CD4-positive, alpha-beta memory T cell (primary cell): Measurements from ENCODE around the gene KRT78. TPM values are rescaled to one million over a fixed set of nuclear protein-coding genes. Genes with fewer than 3 reads are reported as not detected.

ENCODE experiments used
- CTCF ChIA-PET: fragments of 350-600 bp; sonication (Branson Sonifier 250); formaldehyde crosslinking; loops from one replicate; lab custom pipeline; 2021; ENCODE audit warnings: inconsistent platforms; ENCODE audit not compliant: partially characterized antibody; lab: Charles Lee
- POLR2A ChIA-PET: fragments of 350-600 bp; sonication (Branson Sonifier 250); formaldehyde crosslinking; loops from one replicate; lab custom pipeline; 2021; ENCODE audit not compliant: partially characterized antibody; lab: Charles Lee
- DNase-seq, 5 donors: peaks; one replicate each; pipeline versions ENCODE4 v3.0.0 to v3.0.0-alpha.2; 2020 to 2022; ENCODE audit warnings: mixed read lengths in 1 of 5
- H3K27ac ChIP-seq: one replicate; pipeline ENCODE4 v1.7.0; 2013; ENCODE audit warnings: low read depth, low read length
- H3K27me3 ChIP-seq: 2 replicates; pipeline ENCODE4 v1.7.0; 2013; ENCODE audit warnings: mild to moderate bottlenecking, low read length, moderate library complexity; ENCODE audit not compliant: insufficient read depth
- H3K36me3 ChIP-seq: 2 replicates; pipeline ENCODE4 v1.7.0; 2013; ENCODE audit warnings: mild to moderate bottlenecking, low read length, moderate library complexity; ENCODE audit not compliant: insufficient read depth
- H3K4me1 ChIP-seq: 2 replicates; pipeline ENCODE4 v1.7.0; 2013; ENCODE audit warnings: mild to moderate bottlenecking, low read length, moderate library complexity; ENCODE audit not compliant: insufficient read depth
- H3K4me3 ChIP-seq, 2 donors: one replicate each; pipeline ENCODE4 v1.7.0; 2013; ENCODE audit warnings: low read length in 2 of 2, mild to moderate bottlenecking in 1 of 2
- H3K9me3 ChIP-seq, 2 donors: one replicate each; pipeline ENCODE4 v1.7.0; 2013; ENCODE audit warnings: low read length in 2 of 2, control low read depth in 1 of 2; ENCODE audit not compliant: control insufficient read depth in 1 of 2
- H3K27ac Mint-ChIP-seq, 7 donors: one replicate each; pipeline ENCODE4 v1.8.0; 2020 to 2021; ENCODE audit warnings: mixed read lengths in 7 of 7, mild to moderate bottlenecking in 6 of 7, inconsistent platforms in 3 of 7, moderate library complexity in 3 of 7
- H3K27me3 Mint-ChIP-seq, 2 donors: one replicate each; pipeline ENCODE4 v1.8.0; 2020 to 2021; ENCODE audit warnings: mixed read lengths in 2 of 2
- H3K36me3 Mint-ChIP-seq, 2 donors: one replicate each; pipeline ENCODE4 v1.8.0; 2020 to 2021; ENCODE audit warnings: mixed read lengths in 2 of 2, inconsistent platforms in 1 of 2, mild to moderate bottlenecking in 1 of 2
- H3K4me1 Mint-ChIP-seq, 4 donors: one replicate each; pipeline ENCODE4 v1.8.0; 2020 to 2021; ENCODE audit warnings: mixed read lengths in 4 of 4, mild to moderate bottlenecking in 1 of 4
- H3K4me3 Mint-ChIP-seq, 8 donors: one replicate each; pipeline ENCODE4 v1.8.0; 2020 to 2021; ENCODE audit warnings: mixed read lengths in 8 of 8, mild to moderate bottlenecking in 7 of 8, moderate library complexity in 6 of 8, inconsistent platforms in 3 of 8
- H3K9me3 Mint-ChIP-seq, 8 donors: one replicate each; pipeline ENCODE4 v1.8.0; 2020 to 2021; ENCODE audit warnings: mixed read lengths in 8 of 8, mild to moderate bottlenecking in 5 of 8, inconsistent platforms in 3 of 8, moderate library complexity in 1 of 8
- intact Hi-C: fragments of 100-400 bp; cut with micrococcal nuclease; formaldehyde crosslinking; loops from one replicate; pipeline ENCODE4 v1.15.1; 2023
- polyA plus RNA-seq, 2 donors: library from polyadenylated mRNA; unstranded; fragments of 300-500 nt; fragmentation: Illumina TruSeq; gene quantifications; one replicate each; pipeline ENCODE4 v1.2.3, GENCODE V29; 2021
- total RNA-seq, 2 experiments: library from RNA; stranded (reverse); gene quantifications; one replicate each; pipeline ENCODE4 v1.2.3, GENCODE V29; 2021

KRT78 gene
- total and polyA plus RNA-seq, 4 experiments from 2014 or later: not detected

DNA sequence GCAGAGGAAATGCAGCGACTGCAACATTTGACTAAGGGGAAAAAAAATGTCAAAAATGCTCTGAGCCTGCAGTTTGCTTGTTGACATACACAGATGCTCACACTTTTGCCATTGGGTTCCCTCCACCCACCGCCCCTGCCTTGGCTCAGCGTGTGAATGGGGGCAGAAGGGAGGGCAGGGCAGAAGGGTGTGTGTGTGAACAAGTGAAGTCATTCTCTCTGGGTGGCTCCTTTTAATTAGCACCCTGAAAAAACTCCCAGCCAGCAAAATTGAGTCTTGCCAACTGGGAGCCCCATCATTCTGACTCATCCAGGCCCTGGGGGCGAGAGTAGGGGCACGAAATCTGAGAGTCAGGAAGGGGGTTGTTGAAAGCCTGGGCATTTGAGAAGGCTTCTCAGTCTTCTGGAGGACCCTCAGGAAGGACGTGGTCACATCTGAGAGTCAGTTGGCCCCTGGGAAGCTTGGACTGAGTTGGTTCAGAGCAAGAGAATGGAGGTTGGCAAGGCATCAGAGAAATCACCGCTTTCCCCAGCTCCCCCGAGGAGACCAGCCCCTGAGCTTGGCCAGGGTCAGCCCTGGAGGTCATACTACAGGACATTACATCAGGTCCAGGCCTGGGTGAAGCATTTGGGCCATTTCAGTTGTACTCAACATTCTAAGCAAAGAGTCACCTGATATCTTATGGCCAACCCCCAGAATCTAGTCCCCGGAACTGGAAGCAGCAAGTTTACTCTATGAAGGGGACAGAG lies 22.7 kb upstream of the KRT78 start:
- H3K4me3 Mint-ChIP-seq: no peak overlapping the region
- peaks cover 0 to 3% (median 0%) of the 10 kb centered on the region in 8 donors for H3K9me3 Mint-ChIP-seq
- Histone ChIP-seq H3K4me1 (peaks cover 21% of the 10 kb centered on the region), H3K4me3 (no peak overlapping the region), H3K27me3 (no peaks in the 10 kb centered on the region), H3K9me3 (no peaks in the 10 kb centered on the region), H3K36me3 (no peaks in the 10 kb centered on the region), H3K27ac (no peak overlapping the region)
- intact Hi-C loops: loop anchor here (5.0 kb wide), 1 partner anchor 544 kb away; no protein-coding TSS in a partner anchor
- no peaks in the 10 kb centered on the region for H3K36me3 Mint-ChIP-seq
- no peaks in the 10 kb centered on the region for H3K27me3 Mint-ChIP-seq
- DNase-seq: no peak
- ChIA-PET CTCF (interaction anchor here (0.7 to 6.8 kb wide), 12 partner anchors 9 to 499 kb away, joined by 3 to 165 read pairs (median 4); partner anchors contain the start of gene KRT1), POLR2A (interaction anchor here (1.1 kb wide), 1 partner anchor 288 kb away, joined by 3 read pairs; no protein-coding TSS in a partner anchor)
- H3K27ac Mint-ChIP-seq: peak overlapping the region in 3 of 7 donors; percentile 48 to 68 (median 68)
- peaks cover 15 to 34% (median 26%) of the 10 kb centered on the region in 4 donors for H3K4me1 Mint-ChIP-seq

GRCh38 chr12:52870361-52871290 lies 21.8 kb upstream of the KRT78 start:
- peaks cover 15 to 29% (median 24%) of the 10 kb centered on the region in 4 donors for H3K4me1 Mint-ChIP-seq
- peak overlapping the region in 4 of 7 donors; percentile 27 to 85 (median 62) for H3K27ac Mint-ChIP-seq
- Histone ChIP-seq H3K4me3 (no peak overlapping the region), H3K27me3 (no peaks in the 10 kb centered on the region), H3K4me1 (peaks cover 21% of the 10 kb centered on the region), H3K27ac (no peak overlapping the region), H3K36me3 (no peaks in the 10 kb centered on the region), H3K9me3 (no peaks in the 10 kb centered on the region)
- ChIA-PET POLR2A (interaction anchor here (1.0 to 1.1 kb wide), 3 partner anchors 9 to 287 kb away, joined by 3 read pairs; no protein-coding TSS in a partner anchor), CTCF (interaction anchor here (0.6 to 6.8 kb wide), 22 partner anchors 10 to 713 kb away, joined by 3 to 165 read pairs (median 4); partner anchors contain the start of gene KRT1)
- intact Hi-C loops: loop anchor here (5.0 kb wide), 1 partner anchor 543 kb away; no protein-coding TSS in a partner anchor
- peaks cover 0 to 2% (median 0%) of the 10 kb centered on the region in 8 donors for H3K9me3 Mint-ChIP-seq
- H3K36me3 Mint-ChIP-seq: no peaks in the 10 kb centered on the region
- H3K4me3 Mint-ChIP-seq: peak overlapping the region in 2 of 8 donors; percentile 16 to 49
- DNase-seq: peak; percentile 66 to 76 (median 72)
- no peaks in the 10 kb centered on the region for H3K27me3 Mint-ChIP-seq

DNA sequence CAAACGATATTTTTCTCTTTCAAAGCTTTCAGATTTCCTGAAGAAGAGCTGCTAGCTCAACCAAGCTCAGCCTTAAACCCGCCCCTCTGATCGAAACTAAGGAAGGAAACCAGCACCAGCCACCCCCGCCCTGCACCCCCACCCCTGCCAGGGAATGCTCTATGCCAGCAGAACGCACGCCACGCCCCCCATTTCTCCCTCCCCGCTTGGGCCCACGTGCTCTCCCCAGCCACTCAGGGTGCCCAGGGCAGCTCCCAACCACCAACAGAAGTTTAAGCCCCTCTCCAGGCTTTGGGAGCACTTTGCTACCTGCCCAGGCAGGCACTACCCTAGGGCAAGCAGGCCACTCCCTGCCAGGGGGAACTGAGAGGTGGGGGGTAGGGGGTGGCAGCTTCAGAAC lies 18.8 kb upstream of the KRT78 start:
- H3K9me3 ChIP-seq: no peaks in the 10 kb centered on the region
- Mint-ChIP-seq H3K4me1 (peaks cover 5 to 11% (median 11%) of the 10 kb centered on the region in 4 donors), H3K9me3 (no peaks in the 10 kb centered on the region), H3K4me3 (peak overlapping the region in 4 of 8 donors; percentile 26 to 57 (median 41)), H3K27me3 (no peaks in the 10 kb centered on the region), H3K36me3 (no peaks in the 10 kb centered on the region), H3K27ac (peak overlapping the region in 3 of 7 donors; percentile 66 to 81 (median 75))
- H3K36me3 ChIP-seq: no peaks in the 10 kb centered on the region
- H3K27me3 ChIP-seq: no peaks in the 10 kb centered on the region
- intact Hi-C loops: no loop called here
- POLR2A ChIA-PET: interaction anchor here (1.0 to 1.1 kb wide), 2 partner anchors 257 to 282 kb away, joined by 4 read pairs; no protein-coding TSS in a partner anchor
- H3K4me1 ChIP-seq: peaks cover 8% of the 10 kb centered on the region
- CTCF ChIA-PET: interaction anchor here (0.6 to 6.8 kb wide), 7 partner anchors 10 to 573 kb away, joined by 3 to 165 read pairs (median 3); no protein-coding TSS in a partner anchor
- H3K4me3 ChIP-seq: no peak overlapping the region
- DNase-seq: peak in 4 of 5 donors; percentile 15 to 51 (median 26)
- H3K27ac ChIP-seq: no peak overlapping the region

GRCh38 chr12:52867152-52867551 lies 18.4 kb upstream of the KRT78 start:
- peaks cover 5 to 11% (median 11%) of the 10 kb centered on the region in 4 donors for H3K4me1 Mint-ChIP-seq
- ChIA-PET CTCF (interaction anchor here (0.6 to 6.8 kb wide), 7 partner anchors 11 to 706 kb away, joined by 3 to 165 read pairs (median 3); no protein-coding TSS in a partner anchor), POLR2A (interaction anchor here (1.0 to 1.1 kb wide), 2 partner anchors 257 to 281 kb away, joined by 4 read pairs; no protein-coding TSS in a partner anchor)
- peak overlapping the region in 5 of 7 donors; percentile 64 to 81 (median 75) for H3K27ac Mint-ChIP-seq
- intact Hi-C loops: no loop called here
- H3K36me3 Mint-ChIP-seq: no peaks in the 10 kb centered on the region
- Histone ChIP-seq H3K4me1 (peaks cover 8% of the 10 kb centered on the region), H3K4me3 (no peak overlapping the region), H3K27me3 (no peaks in the 10 kb centered on the region), H3K27ac (no peak overlapping the region), H3K9me3 (no peaks in the 10 kb centered on the region), H3K36me3 (no peaks in the 10 kb centered on the region)
- no peaks in the 10 kb centered on the region for H3K27me3 Mint-ChIP-seq
- peak overlapping the region in 4 of 8 donors; percentile 26 to 57 (median 40) for H3K4me3 Mint-ChIP-seq
- no peak for DNase-seq
- no peaks in the 10 kb centered on the region for H3K9me3 Mint-ChIP-seq

DNA sequence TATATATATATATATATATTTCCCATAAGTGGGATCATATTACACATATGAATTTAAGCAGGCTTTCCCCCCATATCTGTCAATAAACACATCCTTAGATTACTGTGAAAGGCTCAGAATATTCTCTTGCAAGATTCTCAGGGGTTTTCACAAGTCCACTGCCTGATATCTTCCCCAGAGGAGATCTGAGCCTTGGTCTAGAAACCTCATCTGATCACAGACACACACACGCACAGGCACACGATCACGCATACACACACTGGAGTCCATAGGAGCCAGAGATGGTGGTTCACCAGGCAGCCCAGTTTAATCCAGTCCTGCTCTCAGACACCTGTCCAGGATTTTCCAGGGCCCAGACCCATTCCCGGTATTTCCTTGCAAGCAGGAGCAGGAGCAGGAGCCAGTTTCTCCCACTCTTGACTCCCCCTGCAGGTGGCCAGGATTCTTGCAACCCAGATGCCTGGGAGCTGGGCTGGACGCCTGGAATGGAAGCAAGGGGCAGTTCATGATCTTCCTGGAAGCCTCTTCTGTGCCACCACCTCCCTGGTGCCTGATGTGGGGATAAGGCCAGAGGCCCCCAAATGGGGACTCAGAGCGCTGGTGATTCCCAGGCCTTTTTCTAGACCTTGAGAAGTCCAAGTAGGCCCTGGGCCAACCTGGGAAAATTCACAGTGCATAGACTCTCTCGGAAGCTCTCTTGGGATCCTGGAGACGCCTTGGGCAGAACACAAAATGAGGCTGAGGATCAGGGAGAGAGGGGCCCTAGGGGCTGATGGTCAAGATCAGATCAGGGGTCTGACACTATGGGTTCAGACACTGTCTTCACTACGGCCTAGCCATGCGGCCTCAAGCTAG lies 16.5 kb upstream of the KRT78 start:
- H3K4me1 Mint-ChIP-seq: peaks cover 5 to 11% (median 11%) of the 10 kb centered on the region in 4 donors
- ChIA-PET CTCF (interaction anchor here (1.2 to 6.8 kb wide), 4 partner anchors 13 to 283 kb away, joined by 3 to 165 read pairs (median 10); no protein-coding TSS in a partner anchor), POLR2A (no interaction called here)
- H3K36me3 Mint-ChIP-seq: no peaks in the 10 kb centered on the region
- Histone ChIP-seq H3K27me3 (no peaks in the 10 kb centered on the region), H3K27ac (no peak overlapping the region), H3K4me1 (peaks cover 8% of the 10 kb centered on the region), H3K9me3 (no peaks in the 10 kb centered on the region), H3K36me3 (no peaks in the 10 kb centered on the region), H3K4me3 (no peak overlapping the region)
- H3K27me3 Mint-ChIP-seq: no peaks in the 10 kb centered on the region
- intact Hi-C loops: no loop called here
- H3K27ac Mint-ChIP-seq: peak overlapping the region in 1 of 7 donors; percentile 59
- DNase-seq: no peak
- H3K9me3 Mint-ChIP-seq: no peaks in the 10 kb centered on the region
- no peak overlapping the region for H3K4me3 Mint-ChIP-seq

DNA sequence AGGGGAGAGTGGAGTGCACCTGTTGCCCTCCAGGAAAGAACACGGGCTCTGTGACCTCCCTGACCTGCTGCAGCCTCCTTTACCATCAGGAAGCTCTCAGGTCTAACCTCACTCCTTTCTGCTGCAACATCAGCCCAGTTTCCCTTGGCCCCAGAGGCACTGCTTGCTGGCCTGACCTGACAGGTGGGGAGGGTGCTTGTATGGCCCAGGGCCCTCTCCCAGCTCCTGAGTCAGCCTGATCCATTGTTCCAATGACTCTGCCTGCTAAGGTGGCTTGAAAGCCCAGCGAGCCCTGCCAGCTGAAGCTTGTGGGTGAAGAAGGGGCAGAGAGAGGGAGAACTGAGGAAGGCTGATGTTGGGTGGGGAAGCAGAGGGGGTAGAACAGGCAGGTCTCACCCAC lies 13.2 kb upstream of the KRT78 start:
- Mint-ChIP-seq H3K4me1 (peaks cover 2% of the 10 kb centered on the region in 4 donors), H3K4me3 (no peak overlapping the region), H3K27me3 (peaks cover 0 to 2% of the 10 kb centered on the region in 2 donors), H3K9me3 (no peaks in the 10 kb centered on the region), H3K36me3 (no peaks in the 10 kb centered on the region), H3K27ac (no peak overlapping the region)
- no peak for DNase-seq
- POLR2A ChIA-PET: no interaction called here
- peaks cover 1% of the 10 kb centered on the region for H3K4me1 ChIP-seq
- intact Hi-C loops: no loop called here
- no peaks in the 10 kb centered on the region for H3K9me3 ChIP-seq
- CTCF ChIA-PET: no interaction called here
- H3K4me3 ChIP-seq: no peak overlapping the region
- no peaks in the 10 kb centered on the region for H3K36me3 ChIP-seq
- no peak overlapping the region for H3K27ac ChIP-seq
- H3K27me3 ChIP-seq: peaks cover 1% of the 10 kb centered on the region
